K562 (cell line): ENCODE data around the gene RNF207.

Source experiments
- BACH1 ChIP-seq: fragments of 200-800 bp; sonication (Bioruptor generic); IDR thresholded peaks from 2 replicates; pipeline ENCODE4 v1.6.1; 2016; ENCODE audit warnings: missing genetic modification characterization, missing compliant biosample characterization
- EP300 ChIP-seq: IDR thresholded peaks from 2 replicates; pipeline ENCODE4 v1.6.1; 2012; ENCODE audit warnings: low read length, improper control_type of control experiment
- FOXK2 ChIP-seq, 2 experiments: fragments of 450-650 bp; IDR thresholded peaks in 1 of 2; conservative IDR thresholded peaks in 1 of 2; 2 replicates each; pipeline ENCODE4 v1.6.1; 2016; ENCODE audit warnings: low read depth in 2 of 2, mild to moderate bottlenecking in 1 of 2
- HNRNPUL1 ChIP-seq: fragments of 200-400 bp; formaldehyde crosslinking; IDR thresholded peaks from 2 replicates; pipeline ENCODE4 v1.6.1; 2017; ENCODE audit warnings: low read length
- REST ChIP-seq, 2 experiments: fragments of 450-650 bp; formaldehyde crosslinking in 1 of 2; IDR thresholded peaks; 2 replicates each; pipeline versions ENCODE4 v1.4.0 to v1.6.1; 2014 to 2020; ENCODE audit warnings: mild to moderate bottlenecking in 2 of 2, borderline replicate concordance in 1 of 2, low read depth in 1 of 2
- SAFB2 ChIP-seq: fragments of 200-400 bp; formaldehyde crosslinking; IDR thresholded peaks from 2 replicates; pipeline ENCODE4 v1.6.1; 2018; ENCODE audit warnings: borderline replicate concordance, low read length, low read depth, moderate library complexity; ENCODE audit not compliant: severe bottlenecking
- SP1 ChIP-seq: sonication (generic); formaldehyde crosslinking; IDR thresholded peaks from 2 replicates; pipeline ENCODE4 v1.8.1; 2022; ENCODE audit warnings: mild to moderate bottlenecking, missing genetic modification reagents
- TAF1 ChIP-seq: IDR thresholded peaks from 2 replicates; pipeline ENCODE4 v1.6.1; 2011; ENCODE audit warnings: mild to moderate bottlenecking, low read length, moderate library complexity; ENCODE audit not compliant: insufficient read depth, control insufficient read depth, severe bottlenecking; ENCODE audit errors: extremely low read depth
- ZBTB1 ChIP-seq: sonication (generic); formaldehyde crosslinking; IDR thresholded peaks from 2 replicates; pipeline ENCODE4 v1.8.1; 2023; ENCODE audit warnings: missing genetic modification reagents, low read depth, mild to moderate bottlenecking, borderline replicate concordance
- ZNF408 ChIP-seq: fragments of 250-450 bp; sonication (Bioruptor Pico); IDR thresholded peaks from 2 replicates; pipeline ENCODE4 v1.4.0; 2020; ENCODE audit warnings: low read depth, mild to moderate bottlenecking, moderate library complexity
- ZNF583 ChIP-seq: fragments of 250-450 bp; sonication (Bioruptor Pico); IDR thresholded peaks from 2 replicates; pipeline ENCODE4 v1.4.0; 2020
- TF ChIP-seq, protein P1 (sequence below): conservative IDR thresholded peaks from 2 replicates; pipeline ENCODE4 v1.6.1; 2011; ENCODE audit warnings: low read depth, mild to moderate bottlenecking, low read length; ENCODE audit not compliant: control insufficient read depth
- TF ChIP-seq, protein P2 (sequence below), 3 experiments: IDR thresholded peaks in 2 of 3; conservative IDR thresholded peaks in 1 of 3; 2 replicates each; pipeline ENCODE4 v1.5.1; 2011 to 2012; ENCODE audit warnings: low read length in 3 of 3, mild to moderate bottlenecking in 3 of 3, control low read depth in 2 of 3, improper control_type of control experiment in 1 of 3, inconsistent platforms in 1 of 3, low read depth in 1 of 3, mixed read lengths in 1 of 3, moderate library complexity in 1 of 3; ENCODE audit not compliant: insufficient read depth in 2 of 3
- TF ChIP-seq, protein P3 (sequence below): fragments of 250-450 bp; sonication (Bioruptor Pico); IDR thresholded peaks from 2 replicates; pipeline ENCODE4 v1.9.0; 2021; ENCODE audit warnings: mild to moderate bottlenecking

- no peak for TF ChIP-seq ZNF583 (CRISPR knock-in tag)
- 0 out of 2 replicates have a peak, but pooled peaks have one; percentile 65 for TF ChIP-seq SP1 (CRISPR knock-in tag)
- no peak for TF ChIP-seq REST (IDR thresholded peaks at IDR 0.05; ENCODE audit: borderline replicate concordance)
- TF ChIP-seq REST (CRISPR knock-in tag; IDR thresholded peaks at IDR 0.05; ENCODE audit: low read depth), result no peak
- TF ChIP-seq ZNF408 (CRISPR knock-in tag), result no peak
- no peak for TF ChIP-seq TAF1
- TF ChIP-seq BACH1, result no peak
- TF ChIP-seq EP300, result no peak
- TF ChIP-seq, protein P1, sequence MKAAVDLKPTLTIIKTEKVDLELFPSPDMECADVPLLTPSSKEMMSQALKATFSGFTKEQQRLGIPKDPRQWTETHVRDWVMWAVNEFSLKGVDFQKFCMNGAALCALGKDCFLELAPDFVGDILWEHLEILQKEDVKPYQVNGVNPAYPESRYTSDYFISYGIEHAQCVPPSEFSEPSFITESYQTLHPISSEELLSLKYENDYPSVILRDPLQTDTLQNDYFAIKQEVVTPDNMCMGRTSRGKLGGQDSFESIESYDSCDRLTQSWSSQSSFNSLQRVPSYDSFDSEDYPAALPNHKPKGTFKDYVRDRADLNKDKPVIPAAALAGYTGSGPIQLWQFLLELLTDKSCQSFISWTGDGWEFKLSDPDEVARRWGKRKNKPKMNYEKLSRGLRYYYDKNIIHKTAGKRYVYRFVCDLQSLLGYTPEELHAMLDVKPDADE, result 0 out of 2 replicates have a peak, but pooled peaks have one; percentile 38
- no peak for TF ChIP-seq HNRNPUL1
- TF ChIP-seq, protein P2, sequence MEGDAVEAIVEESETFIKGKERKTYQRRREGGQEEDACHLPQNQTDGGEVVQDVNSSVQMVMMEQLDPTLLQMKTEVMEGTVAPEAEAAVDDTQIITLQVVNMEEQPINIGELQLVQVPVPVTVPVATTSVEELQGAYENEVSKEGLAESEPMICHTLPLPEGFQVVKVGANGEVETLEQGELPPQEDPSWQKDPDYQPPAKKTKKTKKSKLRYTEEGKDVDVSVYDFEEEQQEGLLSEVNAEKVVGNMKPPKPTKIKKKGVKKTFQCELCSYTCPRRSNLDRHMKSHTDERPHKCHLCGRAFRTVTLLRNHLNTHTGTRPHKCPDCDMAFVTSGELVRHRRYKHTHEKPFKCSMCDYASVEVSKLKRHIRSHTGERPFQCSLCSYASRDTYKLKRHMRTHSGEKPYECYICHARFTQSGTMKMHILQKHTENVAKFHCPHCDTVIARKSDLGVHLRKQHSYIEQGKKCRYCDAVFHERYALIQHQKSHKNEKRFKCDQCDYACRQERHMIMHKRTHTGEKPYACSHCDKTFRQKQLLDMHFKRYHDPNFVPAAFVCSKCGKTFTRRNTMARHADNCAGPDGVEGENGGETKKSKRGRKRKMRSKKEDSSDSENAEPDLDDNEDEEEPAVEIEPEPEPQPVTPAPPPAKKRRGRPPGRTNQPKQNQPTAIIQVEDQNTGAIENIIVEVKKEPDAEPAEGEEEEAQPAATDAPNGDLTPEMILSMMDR (IDR thresholded peaks at IDR 0.05 in 2 of 3, conservative IDR thresholded peaks at IDR 0.05 in 1 of 3; ENCODE audit: insufficient read depth in 2 of 3, low read depth in 1 of 3, low read length in 3 of 3), result no peak
- TF ChIP-seq, protein P3, sequence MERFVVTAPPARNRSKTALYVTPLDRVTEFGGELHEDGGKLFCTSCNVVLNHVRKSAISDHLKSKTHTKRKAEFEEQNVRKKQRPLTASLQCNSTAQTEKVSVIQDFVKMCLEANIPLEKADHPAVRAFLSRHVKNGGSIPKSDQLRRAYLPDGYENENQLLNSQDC (CRISPR knock-in tag), result no peak
- no peak for TF ChIP-seq ZBTB1 (CRISPR knock-in tag)
- no peak for TF ChIP-seq FOXK2 (conservative IDR thresholded peaks at IDR 0.05 in 1 of 2, IDR thresholded peaks at IDR 0.05 in 1 of 2; ENCODE audit: low read depth in 2 of 2)
- no peak for TF ChIP-seq SAFB2
Measured at GRCh38 chr1:6234502-6235295, 28.8 kb downstream of the RNF207 start.
